NCI-H345 treated with DMSO at 0.1 percent for 48 hours (cell line): Measurements from ENCODE around the gene SLC35A2.
"Not testable (repeated sequence)": the region's sequence is repeated elsewhere in the genome, so short reads cannot be mapped to it uniquely, and the experiment has no call there.

Experiments used
- DNase-seq: peaks from one replicate; lab custom pipeline; 2025; ENCODE audit not compliant: unreplicated experiment; lab: John Stamatoyannopoulos, UW

Gene SLC35A2

GRCh38 chrX:48903290-48903689 is 8.2 kb downstream of the SLC35A2 start:
- no peak for DNase-seq

- DNase-seq = no peak
Measured at GRCh38 chrX:48902776-48903175, 8.7 kb downstream of the SLC35A2 start.

GRCh38 chrX:48902135-48902534 is 9.3 kb downstream of the SLC35A2 start:
- DNase-seq = no peak

- no peak for DNase-seq
Measured at GRCh38 chrX:48901069-48901468, 10.4 kb downstream of the SLC35A2 start.

GRCh38 chrX:48899078-48899410 is 12.4 kb downstream of the SLC35A2 start:
- no peak for DNase-seq

DNA sequence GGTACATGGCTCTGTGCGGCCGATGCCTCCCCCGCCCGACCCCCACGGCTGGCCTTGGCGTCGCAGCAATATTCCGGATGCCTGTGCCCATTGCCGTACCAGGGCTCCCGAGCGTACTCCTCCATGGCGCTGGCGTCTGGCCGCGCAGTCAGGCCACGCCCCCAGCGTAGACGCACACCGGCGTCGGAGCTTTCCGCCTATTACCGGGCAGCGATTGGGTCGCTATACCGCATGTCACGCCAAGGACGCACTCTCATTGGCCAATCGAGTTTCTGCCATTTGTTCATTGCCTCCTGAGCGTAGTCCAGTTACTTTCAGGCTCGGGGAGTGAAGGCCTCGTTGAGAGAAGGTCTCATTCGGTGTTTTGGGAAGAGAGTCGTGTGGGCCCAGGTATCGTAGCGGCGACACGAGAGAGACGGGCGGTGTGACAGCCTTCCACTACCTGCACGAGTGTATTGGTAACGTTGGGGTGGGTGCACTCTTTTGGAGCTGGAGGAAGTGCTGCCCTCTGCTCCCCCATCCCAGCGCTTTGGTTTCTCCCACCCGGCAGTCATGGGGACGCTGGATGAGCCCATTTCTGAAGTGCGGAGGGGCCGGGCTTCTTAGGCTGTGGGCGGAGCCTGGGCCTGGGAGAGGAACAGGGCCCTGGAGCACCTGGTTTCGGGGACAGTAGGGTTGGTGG is 13.7 kb downstream of the SLC35A2 start, which contains the start of the genes PQBP1 and TIMM17B:
Gene PQBP1, plus strand, starts transcription at position 306 of the 682 bp plus-strand sequence. CDS start 580 bp downstream, outside the sequence.
Gene TIMM17B, minus strand, starts transcription at position 144 of the 682 bp plus-strand sequence. Its CDS starts 19 bp downstream, at position 125.
- DNase-seq = peak; percentile 86

GRCh38 chrX:48897157-48897624 is 14.3 kb downstream of the SLC35A2 start:
- DNase-seq = peak; percentile 75

- no peak for DNase-seq
Measured at GRCh38 chrX:48896611-48897011, 14.8 kb downstream of the SLC35A2 start.

DNA sequence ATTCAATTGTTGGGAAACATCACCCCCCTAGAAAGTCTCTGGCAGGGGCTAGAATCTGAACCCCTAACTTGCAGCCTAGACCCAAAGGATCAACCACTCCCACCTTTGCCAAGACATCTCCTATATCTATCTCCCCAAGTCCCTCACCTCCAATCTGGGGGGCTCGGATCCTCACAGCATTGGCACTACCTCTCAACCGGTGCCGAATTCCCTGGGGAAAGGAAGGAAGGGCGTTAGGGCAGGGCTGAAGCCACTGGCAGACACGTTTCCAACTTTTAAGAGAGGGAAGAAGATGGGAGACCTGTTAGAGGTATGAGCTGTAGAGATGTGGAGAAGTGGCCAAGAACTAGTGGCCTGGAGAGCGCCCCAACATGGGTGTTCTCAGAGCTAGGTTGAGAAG is 16.6 kb downstream of the SLC35A2 start:
- DNase-seq = no peak

- DNase-seq = no peak
Measured at GRCh38 chrX:48893556-48894348, 17.7 kb downstream of the SLC35A2 start.

DNA sequence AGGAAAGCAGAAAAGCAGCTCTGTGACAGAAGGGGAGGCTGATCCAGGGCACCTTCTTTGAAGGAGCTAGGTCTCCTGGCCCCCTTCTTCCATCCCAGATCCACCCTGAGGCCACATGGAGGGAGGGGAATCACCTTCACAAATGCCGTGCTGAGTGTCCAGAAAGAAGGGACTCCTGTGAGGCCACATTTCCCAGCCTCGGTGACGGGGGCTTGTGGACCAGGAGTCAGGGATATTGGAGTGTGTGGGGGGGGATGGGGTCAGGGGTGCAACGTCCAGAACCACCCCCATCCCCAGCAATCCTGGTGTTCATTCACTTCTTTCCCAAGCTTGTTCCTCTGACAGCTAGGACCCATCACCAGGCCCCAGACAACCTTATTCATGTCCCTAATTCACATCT is 18.6 kb downstream of the SLC35A2 start:
- DNase-seq = no peak

- DNase-seq = peak; percentile 65
Measured at GRCh38 chrX:48891402-48892288, 19.8 kb downstream of the SLC35A2 start.

DNA sequence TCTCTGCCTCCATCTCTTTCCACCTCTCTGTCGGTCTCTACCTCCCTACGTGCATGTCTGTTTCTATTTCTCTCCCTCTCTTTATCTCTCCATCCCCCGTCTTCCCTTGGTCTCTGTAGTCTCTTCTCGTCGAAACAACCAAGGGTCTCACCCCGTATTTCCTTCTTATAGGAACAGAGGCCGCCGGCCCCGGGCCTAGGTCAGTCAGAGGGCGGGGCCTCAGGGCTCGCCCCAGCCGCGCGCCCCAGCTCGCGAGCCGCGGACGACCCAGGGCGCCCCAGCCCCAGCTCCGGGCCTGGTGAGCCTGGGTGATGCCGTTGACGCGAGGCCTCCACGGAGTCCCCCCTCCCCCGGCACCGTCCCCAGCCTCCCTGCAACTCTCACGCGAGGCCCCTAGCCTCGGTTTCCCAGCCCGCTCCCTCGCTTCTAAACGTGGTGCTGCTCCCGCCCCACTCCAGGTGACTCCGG is 20.5 kb downstream of the SLC35A2 start:
- DNase-seq = no peak

DNA sequence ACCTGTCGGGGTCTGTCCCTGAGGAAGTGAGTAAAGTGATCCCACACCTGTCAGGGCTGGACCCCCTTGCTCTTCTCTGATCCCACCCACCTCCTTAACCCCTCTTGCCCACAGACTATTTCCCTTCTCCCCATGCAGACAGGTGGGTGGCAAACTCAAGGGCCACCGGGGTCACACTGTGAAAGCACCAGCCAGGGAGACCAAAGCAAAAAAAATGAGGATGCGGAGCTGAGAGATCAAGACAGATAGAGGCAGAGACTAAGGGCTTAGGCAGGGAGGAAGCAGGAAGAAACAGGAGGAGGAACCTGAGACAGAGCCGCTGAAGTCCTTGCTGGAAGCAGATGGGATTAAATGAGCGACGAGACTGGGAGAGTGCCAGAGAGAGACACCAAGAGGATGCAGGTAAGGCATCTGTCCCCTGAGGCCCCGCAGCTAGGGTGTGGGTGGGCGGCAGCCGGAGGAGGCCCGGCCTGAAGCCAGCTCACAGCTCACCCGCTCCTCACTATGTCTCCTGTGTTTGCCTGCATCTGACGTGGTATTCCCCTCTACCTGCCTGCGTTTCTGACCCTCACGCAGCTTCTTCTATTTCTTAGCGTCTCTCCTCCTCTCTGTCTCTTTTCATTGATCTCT is 21.0 kb downstream of the SLC35A2 start:
- DNase-seq = no peak

GRCh38 chrX:48886586-48886985 is 24.9 kb downstream of the SLC35A2 start:
- not testable (repeated sequence) for DNase-seq

DNA sequence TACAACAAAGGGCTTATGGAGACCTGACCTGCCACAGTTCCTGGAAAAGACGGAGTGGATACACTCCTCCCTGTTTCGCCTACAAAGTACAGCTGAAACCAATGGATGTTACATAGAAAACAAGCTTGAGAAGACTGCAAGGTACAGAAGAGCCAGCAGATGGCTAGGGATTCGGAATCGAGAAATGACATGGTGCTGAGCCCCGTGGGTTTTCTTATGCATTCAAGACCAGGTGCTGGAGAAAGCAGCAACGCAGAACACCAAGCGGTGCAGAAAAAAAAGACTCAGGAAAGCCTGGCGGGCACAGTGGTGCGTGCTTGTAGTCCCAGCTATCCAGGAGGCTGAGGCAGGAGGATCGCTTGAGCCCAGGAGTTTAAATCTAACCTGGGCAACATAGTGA is 27.7 kb downstream of the SLC35A2 start:
- DNase-seq = no peak

- not testable (repeated sequence) for DNase-seq
Measured at GRCh38 chrX:48876944-48877343, 34.5 kb downstream of the SLC35A2 start.

GRCh38 chrX:48872017-48872416 is 39.4 kb downstream of the SLC35A2 start:
- not testable (repeated sequence) for DNase-seq

DNA sequence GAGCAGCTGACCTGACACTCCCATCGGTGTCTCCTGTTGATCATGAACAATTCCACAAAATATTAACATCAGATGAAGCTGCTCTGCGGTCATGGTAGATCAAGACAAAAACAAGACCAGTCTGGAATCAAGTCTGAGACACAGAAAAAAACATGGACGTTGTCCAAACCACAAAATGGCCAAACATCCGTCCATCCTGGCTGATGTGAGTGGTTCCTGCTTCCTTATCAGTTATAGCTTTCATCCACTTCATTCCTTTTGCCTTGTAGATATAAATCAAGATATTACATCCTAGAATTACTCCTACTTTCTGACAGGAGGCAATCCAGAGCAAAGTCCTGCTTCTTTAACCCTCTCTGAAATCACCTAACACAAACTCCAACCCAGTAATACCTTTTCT is 47.2 kb downstream of the SLC35A2 start:
- DNase-seq = no peak

- DNase-seq = no peak
Measured at GRCh38 chrX:48854898-48855297, 56.5 kb downstream of the SLC35A2 start.
